Small intestine (tissue), 7 donors: Measurements from ENCODE around the gene ZNF48. TPM values are rescaled to one million over a fixed set of nuclear protein-coding genes. Genes with fewer than 3 reads are reported as not detected.

Experiments used
- DNase-seq, 2 donors: peaks; one replicate each; pipeline versions ENCODE4 v3.0.0 to v3.0.0-alpha.2; 2013
- FAIRE-seq: peaks from 2 replicates; lab custom pipeline; 2012; peaks lifted over from hg19 to GRCh38; lab: Jason Lieb, UNC
- H3K27ac ChIP-seq, 3 donors: one replicate each; pipeline ENCODE4 v1.5.1; 2013; ENCODE audit warnings: low read length in 2 of 3, mild to moderate bottlenecking in 2 of 3, control low read depth in 1 of 3, inconsistent platforms in 1 of 3, low read depth in 1 of 3, moderate library complexity in 1 of 3
- H3K27me3 ChIP-seq, 3 donors: one replicate each; pipeline ENCODE4 v1.6.1; 2013; ENCODE audit warnings: low read length in 3 of 3, inconsistent platforms in 1 of 3; ENCODE audit not compliant: control insufficient read depth in 3 of 3, insufficient read depth in 3 of 3
- H3K36me3 ChIP-seq, 3 donors: one replicate each; pipeline ENCODE4 v1.6.1; 2013; ENCODE audit warnings: low read length in 3 of 3, inconsistent platforms in 1 of 3, low read depth in 1 of 3, mild to moderate bottlenecking in 1 of 3, moderate library complexity in 1 of 3; ENCODE audit not compliant: control insufficient read depth in 3 of 3, insufficient read depth in 2 of 3
- H3K4me1 ChIP-seq, 3 donors: one replicate each; pipeline ENCODE4 v1.6.1; 2013; ENCODE audit warnings: low read length in 2 of 3, inconsistent platforms in 1 of 3, low read depth in 1 of 3, mild to moderate bottlenecking in 1 of 3, moderate library complexity in 1 of 3; ENCODE audit not compliant: control insufficient read depth in 3 of 3, insufficient read depth in 2 of 3
- H3K4me3 ChIP-seq, 3 donors: one replicate each; pipeline ENCODE4 v1.5.1; 2013; ENCODE audit warnings: low read length in 3 of 3, control low read depth in 1 of 3, inconsistent platforms in 1 of 3, low read depth in 1 of 3, mild to moderate bottlenecking in 1 of 3, moderate library complexity in 1 of 3
- H3K9me3 ChIP-seq, 2 donors: one replicate each; pipeline ENCODE4 v1.6.1; 2013; ENCODE audit warnings: low read depth in 1 of 2, low read length in 1 of 2; ENCODE audit not compliant: control insufficient read depth in 2 of 2, insufficient read depth in 1 of 2
- WGBS, 3 donors: extraction: QIAGEN DNeasy Blood & Tissue Kit; methylation state at CpG; one replicate each; pipeline ENCODE4 v1.1.7; 2013; 5-methylcytosine and 5-hydroxymethylcytosine counted together
- polyA plus RNA-seq, 4 donors: library from polyadenylated mRNA; stranded (reverse) in 3 of 4; unstranded in 1 of 4; fragments of 200-250 nt in 3 of 4; fragments of 120-200 nt in 1 of 4; gene quantifications; one replicate each; pipeline versions ENCODE4 v1.2.1 to v1.2.3, GENCODE V29; 2013
- donor health status: healthy with polysubstance abuse.
- donor health status: control.
- donor health status: control.
- donor health status: Bipolar disorder and iron deficiency.
- donor health status: healthy.

ZNF48 gene
- polyA plus RNA-seq, 4 donors = 1.6 to 7.0 (median 3.9) TPM

GRCh38 chr16:30409125-30410060, 14.2 kb downstream of the ZNF48 start:
- WGBS, 3 donors = 44% methylated on average over 15 of the region's 15 CpGs
- Histone ChIP-seq H3K4me1 (peaks cover 0 to 4% (median 0%) of the 10 kb centered on the region in 3 donors), H3K9me3 (no peaks in the 10 kb centered on the region), H3K27me3 (no peaks in the 10 kb centered on the region), H3K36me3 (peaks cover 0 to 30% (median 0%) of the 10 kb centered on the region in 3 donors), H3K27ac (peak overlapping the region in 1 of 3 donors; percentile 47), H3K4me3 (no peak overlapping the region)
- FAIRE-seq (no peak), DNase-seq (peak; percentile 92 to 93)

- Histone ChIP-seq H3K4me1 (peaks cover 0 to 5% (median 0%) of the 10 kb centered on the region in 3 donors), H3K9me3 (no peaks in the 10 kb centered on the region), H3K27me3 (no peaks in the 10 kb centered on the region), H3K36me3 (peaks cover 0 to 32% (median 0%) of the 10 kb centered on the region in 3 donors), H3K4me3 (no peak overlapping the region), H3K27ac (no peak overlapping the region)
- no peak for DNase-seq
- 80 to 93% (median 87%) methylated on average over 6 of the region's 6 CpGs for whole genome bisulfite sequencing, 3 donors
- FAIRE-seq = no peak
Measured at GRCh38 chr16:30413112-30413806, 18.0 kb downstream of the ZNF48 start.

DNA sequence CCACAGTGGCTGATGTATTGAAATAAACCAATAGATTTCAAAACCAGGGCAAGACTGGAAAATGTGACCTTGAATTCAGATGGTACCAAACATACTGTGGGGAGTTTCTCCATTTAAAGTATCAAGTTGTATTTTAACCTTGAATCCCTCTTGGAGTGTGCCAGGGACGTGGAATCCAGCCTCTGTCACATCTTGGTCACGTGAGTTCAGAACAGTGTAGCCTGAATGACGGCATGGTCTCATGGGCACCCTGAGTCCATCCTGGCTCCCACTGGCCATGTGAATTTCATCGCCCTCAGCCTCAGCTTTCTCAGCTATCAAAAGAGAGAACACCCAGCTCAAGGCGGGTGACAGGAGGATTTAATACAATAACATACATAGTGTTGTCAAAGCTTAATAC, 18.9 kb downstream of the ZNF48 start:
- FAIRE-seq = no peak
- Histone ChIP-seq H3K4me1 (peaks cover 0 to 8% (median 0%) of the 10 kb centered on the region in 3 donors), H3K9me3 (no peaks in the 10 kb centered on the region), H3K27me3 (no peaks in the 10 kb centered on the region), H3K36me3 (peaks cover 0 to 40% (median 0%) of the 10 kb centered on the region in 3 donors), H3K27ac (no peak overlapping the region), H3K4me3 (no peak overlapping the region)
- no peak for DNase-seq
- WGBS, 3 donors = 87 to 92% (median 90%) methylated on average over 5 of the region's 5 CpGs

- no peak for FAIRE-seq
- Histone ChIP-seq H3K9me3 (no peaks in the 10 kb centered on the region), H3K27me3 (no peaks in the 10 kb centered on the region), H3K36me3 (peaks cover 0 to 42% (median 0%) of the 10 kb centered on the region in 3 donors), H3K4me3 (no peak overlapping the region), H3K4me1 (peaks cover 0 to 8% (median 0%) of the 10 kb centered on the region in 3 donors), H3K27ac (no peak overlapping the region)
- 89 to 91% (median 91%) methylated on average over 4 of the region's 4 CpGs for WGBS, 3 donors
- no peak for DNase-seq
Measured at GRCh38 chr16:30416047-30416603, 20.9 kb downstream of the ZNF48 start.

GRCh38 chr16:30416624-30417528, 21.7 kb downstream of the ZNF48 start:
- no peaks in the 10 kb centered on the region for H3K9me3 ChIP-seq
- H3K4me3 ChIP-seq = peak overlapping the region; percentile 42 to 72 (median 44)
- peaks cover 0 to 8% (median 0%) of the 10 kb centered on the region in 3 donors for H3K4me1 ChIP-seq
- no peaks in the 10 kb centered on the region for H3K27me3 ChIP-seq
- peaks cover 0 to 43% (median 0%) of the 10 kb centered on the region in 3 donors for H3K36me3 ChIP-seq
- DNase-seq = no peak
- H3K27ac ChIP-seq = peak overlapping the region in 2 of 3 donors; percentile 84 to 90
- FAIRE-seq = no peak
- 58 to 67% (median 66%) methylated on average over 17 to 18 of the region's 18 CpGs for WGBS, 3 donors

DNA sequence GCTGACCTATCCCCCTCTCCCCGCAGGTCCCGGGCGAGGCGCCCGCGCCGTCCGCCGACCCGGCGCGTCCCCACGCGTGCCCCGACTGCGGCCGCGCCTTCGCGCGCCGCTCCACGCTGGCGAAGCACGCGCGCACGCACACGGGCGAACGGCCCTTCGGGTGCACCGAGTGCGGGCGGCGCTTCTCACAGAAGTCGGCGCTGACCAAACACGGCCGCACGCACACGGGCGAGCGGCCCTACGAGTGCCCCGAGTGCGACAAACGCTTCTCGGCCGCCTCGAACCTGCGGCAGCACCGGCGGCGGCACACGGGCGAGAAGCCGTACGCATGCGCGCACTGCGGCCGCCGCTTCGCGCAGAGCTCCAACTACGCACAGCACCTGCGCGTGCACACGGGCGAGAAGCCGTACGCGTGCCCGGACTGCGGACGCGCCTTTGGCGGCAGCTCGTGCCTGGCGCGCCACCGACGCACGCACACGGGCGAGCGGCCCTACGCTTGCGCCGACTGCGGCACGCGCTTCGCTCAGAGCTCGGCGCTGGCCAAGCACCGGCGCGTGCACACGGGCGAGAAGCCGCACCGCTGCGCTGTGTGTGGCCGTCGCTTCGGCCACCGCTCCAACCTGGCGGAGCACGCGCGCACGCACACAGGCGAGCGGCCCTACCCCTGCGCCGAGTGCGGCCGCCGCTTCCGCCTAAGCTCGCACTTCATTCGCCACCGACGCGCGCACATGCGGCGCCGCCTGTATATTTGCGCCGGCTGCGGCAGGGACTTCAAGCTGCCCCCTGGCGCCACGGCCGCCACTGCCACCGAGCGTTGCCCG, 22.5 kb downstream of the ZNF48 start:
- FAIRE-seq = no peak
- WGBS, 3 donors = 0 to 1% (median 1%) methylated on average over 89 to 140 of the region's 140 CpGs

More for the DNA sequence above, 22.5 kb downstream of the ZNF48 start:
- DNase-seq = peak; percentile 94 to 97
- Histone ChIP-seq H3K4me3 (peak overlapping the region; percentile 42 to 72 (median 44)), H3K9me3 (no peaks in the 10 kb centered on the region), H3K27me3 (no peaks in the 10 kb centered on the region), H3K4me1 (peaks cover 0 to 8% (median 0%) of the 10 kb centered on the region in 3 donors), H3K27ac (peak overlapping the region; percentile 81 to 90 (median 84)), H3K36me3 (peaks cover 0 to 46% (median 0%) of the 10 kb centered on the region in 3 donors)
